Peyer's patch (tissue), 4 donors: Measurements from ENCODE around the gene PFKP.

ENCODE experiments used
- CTCF ChIP-seq, 6 experiments: fragments of 450-650 bp in 4 of 6; fragments of 200-600 bp in 2 of 6; sonication (generic) in 1 of 6; IDR thresholded peaks; one replicate each; pipeline ENCODE4 v1.5.1; 2017 to 2019; ENCODE audit warnings: antibody characterized with exemption in 6 of 6, mild to moderate bottlenecking in 3 of 6, moderate library complexity in 1 of 6
- POLR2A ChIP-seq, 2 donors: fragments of 450-650 bp; IDR thresholded peaks; one replicate each; pipeline ENCODE4 v1.5.1; 2017; ENCODE audit warnings: antibody characterized with exemption in 2 of 2, mild to moderate bottlenecking in 2 of 2, moderate library complexity in 2 of 2

- TF ChIP-seq CTCF (IDR thresholded peaks at IDR 0.05) (no peak), POLR2A (IDR thresholded peaks at IDR 0.05) (no peak)
Observed at GRCh38 chr10:3122486-3123205, 55.3 kb downstream of the PFKP start.
